HG03039 (cell line): ENCODE results near the gene PTGR1.
"Not testable (repeated sequence)": the region's sequence is repeated elsewhere in the genome, so short reads cannot be mapped to it uniquely, and the experiment has no call there.

Experiments
- ATAC-seq: cut with Tn5 transposase; IDR thresholded peaks from one replicate; pipeline ENCODE4 v1.9.1; 2021; ENCODE audit warnings: mild to moderate bottlenecking, moderate library complexity; ENCODE audit not compliant: unreplicated experiment

PTGR1 gene

DNA sequence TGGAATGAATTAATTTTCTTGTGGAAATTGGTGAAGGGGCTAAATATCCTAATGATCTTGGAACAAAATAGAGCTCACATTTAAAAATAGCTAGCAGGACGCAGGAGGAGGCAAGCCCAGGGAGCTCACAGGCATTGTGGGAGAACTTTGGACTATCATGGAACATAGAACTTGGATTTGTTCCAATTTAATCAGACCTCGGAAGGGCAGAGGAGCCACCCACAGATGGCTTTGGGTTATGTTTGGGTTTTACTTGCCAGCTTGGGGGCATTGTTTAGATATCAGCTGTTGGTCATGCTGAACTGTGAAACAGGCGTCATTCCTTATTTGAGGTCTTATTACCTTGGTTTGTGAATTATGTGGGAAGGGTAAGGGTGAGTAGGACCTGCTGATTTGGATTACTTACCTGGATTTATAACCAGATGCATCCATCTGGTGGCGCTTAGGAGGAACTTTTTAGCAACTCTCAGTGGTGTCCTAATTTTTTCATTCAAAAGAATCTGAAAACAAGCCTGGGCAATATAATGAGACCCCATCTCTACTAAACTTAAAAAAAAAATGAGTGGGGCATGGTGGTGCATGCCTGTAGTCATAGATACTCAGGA lies 14.1 kb upstream of the PTGR1 start:
- no peak for ATAC-seq

DNA sequence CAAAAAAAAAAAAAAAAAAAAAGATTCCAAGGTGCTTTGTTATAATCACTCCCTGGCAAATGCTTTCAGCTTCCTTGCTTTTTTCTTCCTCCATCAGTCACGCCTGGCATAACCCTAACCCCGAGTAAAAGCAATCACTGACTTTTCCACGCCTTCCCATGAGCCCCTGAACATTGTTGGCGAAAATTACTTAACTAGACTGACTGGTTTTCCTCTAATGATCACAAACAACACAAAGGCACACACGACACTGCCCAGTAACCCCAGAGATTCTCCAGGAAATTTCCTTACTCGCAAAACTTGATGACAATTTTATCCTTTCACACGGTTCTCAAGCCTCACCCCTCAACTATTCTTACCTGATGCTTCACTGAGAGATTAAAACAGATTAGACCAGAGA lies 11.4 kb upstream of the PTGR1 start:
- ATAC-seq: no peak

DNA sequence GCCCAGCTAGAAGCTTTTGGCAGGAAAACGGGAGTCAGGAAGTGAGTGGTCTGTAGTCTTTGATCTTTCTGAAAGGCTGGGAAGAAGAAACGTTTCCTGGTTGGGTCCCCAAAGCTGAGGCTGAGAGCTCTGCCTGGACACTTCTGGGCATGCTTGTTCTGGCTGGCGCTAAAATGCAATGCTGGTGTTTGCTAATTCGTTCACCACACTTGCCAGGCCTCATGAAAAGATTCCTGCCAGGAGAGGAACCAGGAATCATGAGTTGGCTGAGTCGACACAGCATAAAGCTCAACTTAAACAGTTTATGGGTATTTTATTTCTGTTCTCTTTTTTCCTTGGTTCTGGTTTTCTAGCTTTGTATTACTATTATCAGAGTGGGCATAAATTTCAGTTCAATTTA lies 10.7 kb upstream of the PTGR1 start:
- ATAC-seq: no peak

DNA sequence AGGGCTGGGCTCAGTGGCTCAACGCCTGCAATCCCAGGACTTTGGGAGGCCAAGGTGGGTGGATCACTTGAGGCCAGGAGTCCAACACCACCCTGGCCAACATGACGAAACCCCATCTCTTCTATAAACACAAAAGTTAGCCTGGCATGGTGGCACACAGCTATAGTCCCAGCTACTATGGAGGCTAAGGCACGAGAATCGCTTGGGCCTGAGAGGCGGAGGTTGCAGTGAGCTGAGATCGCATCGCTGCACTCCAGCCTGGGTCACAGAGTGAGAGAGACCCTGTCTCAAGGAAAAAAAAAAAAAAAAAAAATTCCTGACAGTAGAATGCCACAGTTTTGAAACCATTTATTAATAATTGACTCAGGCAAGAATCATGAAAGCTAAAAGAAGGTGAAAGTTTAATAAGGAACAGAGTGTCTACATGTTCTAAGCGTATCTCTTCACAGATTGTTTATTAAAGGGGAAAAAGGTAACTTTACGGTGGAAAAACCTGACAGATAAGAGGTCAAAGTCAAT lies 5.7 kb upstream of the PTGR1 start:
- ATAC-seq: no peak

DNA sequence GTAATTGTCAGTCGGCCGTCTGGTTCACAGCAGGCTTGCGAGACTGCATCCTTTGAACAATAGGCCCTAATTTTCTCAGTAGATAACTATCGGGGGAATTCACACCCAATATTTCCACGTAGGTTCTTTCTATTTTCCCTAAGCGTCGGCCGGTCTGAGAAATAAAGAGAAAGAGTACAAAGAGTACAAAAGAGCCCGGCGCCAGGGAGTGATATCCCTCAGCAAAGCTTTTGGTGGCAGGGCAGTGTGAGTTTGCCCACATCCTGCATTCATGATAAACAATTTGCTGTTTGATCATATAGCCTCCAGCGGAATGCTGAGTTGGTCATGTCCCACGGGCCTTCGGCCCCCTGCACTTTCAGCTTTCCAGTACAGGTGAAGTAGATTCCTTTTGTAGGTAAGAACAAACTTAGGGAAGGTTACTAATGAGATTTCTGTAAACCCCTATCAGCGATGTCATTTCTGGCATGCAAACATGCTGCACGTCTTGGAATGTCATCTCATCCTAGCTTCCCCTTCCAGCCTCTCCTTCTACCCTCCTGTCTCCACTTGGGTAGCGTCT lies 4.7 kb upstream of the PTGR1 start:
- no peak for ATAC-seq

DNA sequence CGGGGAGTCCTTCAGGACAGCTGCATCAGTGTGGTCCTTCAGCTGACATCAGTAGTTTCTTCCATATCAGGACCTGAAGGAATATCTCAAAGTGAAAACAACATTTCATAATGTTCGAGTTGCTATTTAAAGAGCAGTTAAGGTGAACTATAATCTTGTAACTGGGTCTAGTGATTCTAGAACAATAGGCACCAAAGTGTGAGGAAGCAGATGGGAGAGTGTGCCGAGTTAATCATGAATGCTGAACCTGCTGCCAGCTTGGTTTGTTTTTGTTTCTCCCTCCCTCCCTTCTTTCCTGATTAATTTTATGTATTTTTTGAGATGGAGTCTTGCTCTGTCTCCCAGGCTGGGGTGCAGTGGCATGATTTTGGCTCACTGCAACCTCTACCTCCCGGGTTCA lies 3.6 kb upstream of the PTGR1 start:
- no peak for ATAC-seq

DNA sequence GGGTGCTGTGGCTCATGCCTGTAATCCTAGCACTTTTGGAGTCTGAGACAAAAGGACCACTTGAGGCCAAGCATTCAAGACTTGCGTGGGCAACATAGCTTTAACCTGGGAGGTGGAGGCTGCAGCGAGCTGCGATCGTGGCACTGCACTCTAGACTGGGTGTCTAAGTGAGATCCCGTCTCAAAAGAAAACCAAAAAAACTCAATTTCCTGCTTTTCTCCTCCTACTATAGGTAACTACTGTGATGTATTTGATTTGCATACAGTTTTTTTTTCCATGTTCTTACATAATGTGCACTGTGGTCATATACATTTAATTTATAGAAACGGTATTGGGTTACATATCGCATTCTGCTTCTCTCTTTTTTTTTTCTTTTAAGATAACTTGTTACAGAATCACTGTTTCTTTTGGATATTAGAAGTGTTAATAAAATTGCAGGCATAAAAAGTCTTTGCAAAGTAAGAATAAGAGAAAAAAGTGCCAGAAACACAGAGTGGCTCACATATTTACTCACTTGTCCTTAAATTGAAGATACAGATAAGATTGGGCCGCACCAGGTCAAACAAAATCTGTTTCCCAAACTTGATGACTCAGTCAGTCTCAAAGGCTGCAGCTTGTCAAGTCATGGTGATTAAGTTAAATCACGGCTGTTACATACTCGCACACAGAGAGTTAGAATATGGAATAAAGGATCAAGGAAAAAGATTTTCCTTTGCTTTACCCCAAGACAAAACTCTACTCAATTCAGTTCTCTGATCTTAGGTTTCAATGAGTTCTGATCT lies 2.0 kb upstream of the PTGR1 start:
- no peak for ATAC-seq

DNA sequence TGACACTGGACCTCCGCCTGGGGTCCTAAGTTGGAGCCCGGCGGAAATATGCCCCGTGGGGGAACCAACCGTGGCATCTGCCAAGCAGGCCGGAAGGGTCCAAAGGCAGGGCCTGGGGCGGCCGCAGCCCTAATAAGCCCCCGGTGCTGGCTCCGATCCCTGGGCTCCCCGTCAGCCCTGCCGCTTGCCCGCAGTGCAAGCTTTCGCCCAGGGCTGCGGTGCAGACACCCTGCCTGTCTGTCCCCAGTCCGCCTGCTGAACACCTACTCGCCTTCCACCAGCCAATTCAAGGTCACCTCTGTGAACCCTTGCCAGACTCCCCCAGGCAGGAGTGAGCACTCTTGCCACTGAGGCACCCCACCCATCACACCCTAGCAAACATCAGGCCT lies 502 bp upstream of the PTGR1 start:
- ATAC-seq: no peak

DNA sequence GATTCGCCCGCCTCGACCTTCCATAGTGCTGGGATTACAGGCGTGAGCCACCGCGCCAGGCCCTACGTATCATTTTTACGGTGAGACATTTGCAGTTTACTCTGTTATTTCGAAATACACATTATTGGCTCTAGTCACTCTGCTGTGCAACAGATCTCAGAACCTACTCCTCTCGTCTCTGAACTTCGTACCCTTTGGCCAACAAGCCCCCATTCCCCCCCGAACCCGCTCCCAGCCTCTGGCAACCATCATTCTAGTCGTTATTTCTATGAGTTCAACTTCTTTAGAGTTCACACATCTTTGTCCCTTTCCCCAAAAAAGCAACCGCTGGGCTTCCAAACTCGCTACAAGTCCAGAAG lies 735 bp downstream of the PTGR1 start:
- no peak for ATAC-seq

DNA sequence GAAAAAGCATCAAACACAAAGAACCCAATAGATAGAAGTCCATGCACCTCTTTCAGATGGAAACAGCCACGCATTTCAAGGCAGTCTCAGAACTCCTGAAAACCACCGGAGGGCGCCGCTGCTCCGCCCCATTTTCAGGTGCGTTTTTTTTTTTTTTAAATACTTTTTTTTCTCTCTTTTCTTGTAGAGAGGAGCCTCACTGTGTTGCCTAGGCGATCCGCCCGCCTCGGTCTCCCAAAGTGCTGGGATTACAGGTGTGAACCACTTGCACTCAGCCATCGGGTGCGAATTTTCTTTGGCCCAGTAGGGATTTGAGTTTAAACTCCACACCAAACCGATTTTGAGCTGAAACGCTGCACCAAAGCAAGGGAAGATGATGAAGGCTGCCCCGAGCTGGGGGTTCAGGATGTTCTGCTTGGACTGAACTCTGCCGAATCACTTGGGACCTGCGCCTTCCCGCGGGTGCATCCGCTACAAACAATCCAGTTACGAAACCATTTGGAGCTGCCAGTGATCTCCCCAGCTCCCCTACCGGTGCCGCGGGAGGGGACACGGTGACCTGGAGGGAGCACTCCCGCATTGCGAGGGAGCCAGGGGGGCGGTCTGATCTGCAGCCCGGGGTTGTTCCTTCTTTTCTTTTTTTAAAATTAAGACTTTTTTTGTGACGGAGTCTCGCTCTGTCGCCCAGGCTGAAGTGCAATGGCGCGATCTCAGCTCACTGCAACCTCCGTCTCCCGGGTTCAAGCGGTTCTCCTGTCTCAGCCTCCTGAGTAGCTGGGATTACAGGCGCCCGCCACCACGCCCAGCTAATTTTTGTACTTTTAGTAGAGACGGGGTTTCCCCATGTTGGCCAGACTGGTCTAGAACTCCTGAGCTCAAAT lies 1.4 kb downstream of the PTGR1 start:
- no peak for ATAC-seq

DNA sequence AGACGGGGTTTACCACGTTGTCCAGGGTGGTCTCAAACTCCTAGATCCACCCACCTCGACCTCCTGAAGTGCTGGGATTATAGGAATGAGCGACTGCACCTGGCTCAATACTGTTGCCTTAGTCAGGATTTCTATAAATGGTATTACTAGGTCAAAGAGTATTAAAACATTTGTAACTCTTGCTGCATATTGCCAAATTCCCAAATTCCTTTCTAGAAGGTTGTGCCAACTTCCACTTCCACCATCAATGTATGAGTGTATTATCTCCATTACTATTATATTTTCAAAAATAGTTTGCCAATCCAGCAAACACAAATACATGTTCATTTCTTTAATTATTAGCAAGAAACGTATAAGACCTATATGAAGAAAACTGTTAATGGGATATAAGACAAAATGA lies 10.6 kb downstream of the PTGR1 start:
- ATAC-seq: no peak

DNA sequence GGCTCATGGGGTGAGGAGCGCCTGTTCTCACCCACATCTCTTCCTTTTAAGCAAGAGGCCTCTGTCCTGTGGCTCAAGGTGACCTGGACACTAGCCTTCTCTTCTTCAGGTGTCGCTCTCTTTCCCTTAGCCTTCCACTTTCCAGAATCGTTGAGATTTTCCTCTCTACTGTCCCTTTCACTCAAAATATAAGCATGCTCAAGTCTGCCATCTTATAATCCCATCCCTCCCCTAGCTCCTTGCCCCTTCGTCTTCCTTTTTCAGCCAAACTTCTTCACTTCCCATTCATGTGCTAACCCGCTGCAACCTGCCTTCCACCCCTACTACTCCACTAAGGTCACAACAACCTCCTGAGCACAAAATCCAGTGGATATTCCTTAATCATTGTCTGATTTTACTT lies 13.1 kb downstream of the PTGR1 start:
- no peak for ATAC-seq

DNA sequence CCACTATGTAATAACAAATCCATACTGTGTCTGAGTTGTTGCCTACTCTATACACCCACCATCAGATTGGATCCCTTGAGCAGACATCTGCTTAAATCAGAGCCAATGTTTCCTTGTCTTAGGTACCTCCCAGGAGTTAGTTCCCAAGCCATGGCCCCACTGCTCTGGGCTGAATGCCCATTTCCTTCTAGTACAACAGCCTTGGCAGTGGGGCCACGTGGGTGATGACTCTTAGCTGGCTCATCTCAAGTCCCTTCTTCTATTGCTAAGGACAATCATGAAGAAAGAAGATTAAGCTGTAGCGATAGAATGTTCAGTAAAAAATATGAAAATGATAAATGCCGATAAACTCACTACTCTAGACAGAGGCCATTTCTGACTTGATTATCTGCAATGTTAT lies 16.6 kb downstream of the PTGR1 start:
- no peak for ATAC-seq

DNA sequence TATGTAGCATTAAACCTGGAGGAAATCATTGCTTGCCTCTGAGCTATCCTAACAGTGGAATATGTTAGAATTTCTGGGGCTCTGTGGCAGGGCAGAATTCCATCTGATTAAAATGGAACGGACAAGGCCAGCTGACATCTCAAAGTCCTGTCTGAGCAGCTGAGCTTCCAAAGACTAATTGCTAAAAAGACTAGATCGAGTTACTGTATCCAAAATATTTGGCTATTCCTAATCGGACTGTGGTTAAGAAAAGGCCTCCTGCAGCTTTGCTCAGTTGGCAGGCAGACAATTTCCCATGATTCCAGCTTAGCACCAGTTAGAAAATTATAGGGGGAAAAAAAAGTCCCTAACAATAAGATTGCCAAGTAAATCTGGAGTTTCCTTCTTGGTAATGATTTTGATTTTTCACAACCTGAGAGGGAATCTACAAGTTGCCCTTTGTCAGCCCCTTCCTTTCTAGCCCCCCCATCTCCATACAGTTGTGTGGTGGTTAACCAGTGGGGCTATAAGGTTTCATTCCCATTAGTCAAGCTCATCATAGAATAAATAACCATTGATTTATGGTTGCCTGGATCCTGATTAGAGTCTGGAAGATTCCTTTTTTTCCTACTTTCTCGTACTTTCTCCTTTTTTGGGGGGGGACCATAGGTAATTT lies 26.4 kb downstream of the PTGR1 start:
- ATAC-seq: no peak

DNA sequence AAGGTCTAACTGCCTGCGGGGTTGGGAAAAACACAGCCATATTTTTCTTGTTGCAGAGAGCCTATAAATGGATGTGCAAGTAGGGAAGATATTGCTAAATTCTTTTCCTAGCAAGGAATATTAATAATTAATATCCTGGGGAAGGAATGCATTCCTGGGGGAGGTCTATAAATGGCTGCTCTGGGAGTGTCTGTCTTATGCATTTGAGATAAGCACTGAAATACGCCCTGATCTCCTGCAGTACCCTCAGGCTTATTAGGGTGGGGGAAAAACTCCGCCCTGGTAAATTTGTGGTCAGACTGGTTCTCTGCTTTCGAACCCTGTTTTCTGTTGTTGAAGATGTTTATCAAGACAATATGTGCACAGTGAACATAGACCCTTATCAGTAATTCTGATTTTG lies 31.3 kb downstream of the PTGR1 start:
- not testable (repeated sequence) for ATAC-seq

DNA sequence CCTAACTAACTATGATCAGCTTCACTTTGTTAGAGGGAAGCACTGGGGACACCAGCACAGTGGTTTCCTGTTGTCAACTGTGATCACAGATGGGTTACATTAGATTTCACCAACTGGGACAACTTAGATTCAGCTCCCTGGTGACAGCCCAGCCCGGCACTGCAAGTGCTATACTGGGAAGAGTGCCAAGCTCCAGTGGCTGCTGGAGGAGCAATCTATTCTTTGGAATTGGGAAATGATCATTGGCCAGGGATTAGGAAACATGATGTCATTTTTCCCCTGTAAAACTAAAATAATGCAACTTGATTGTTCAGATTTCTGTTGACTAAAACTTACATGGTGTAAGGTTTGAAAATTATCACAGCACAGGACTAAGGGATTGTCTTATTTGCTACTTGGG lies 33.2 kb downstream of the PTGR1 start:
- ATAC-seq: no peak

DNA sequence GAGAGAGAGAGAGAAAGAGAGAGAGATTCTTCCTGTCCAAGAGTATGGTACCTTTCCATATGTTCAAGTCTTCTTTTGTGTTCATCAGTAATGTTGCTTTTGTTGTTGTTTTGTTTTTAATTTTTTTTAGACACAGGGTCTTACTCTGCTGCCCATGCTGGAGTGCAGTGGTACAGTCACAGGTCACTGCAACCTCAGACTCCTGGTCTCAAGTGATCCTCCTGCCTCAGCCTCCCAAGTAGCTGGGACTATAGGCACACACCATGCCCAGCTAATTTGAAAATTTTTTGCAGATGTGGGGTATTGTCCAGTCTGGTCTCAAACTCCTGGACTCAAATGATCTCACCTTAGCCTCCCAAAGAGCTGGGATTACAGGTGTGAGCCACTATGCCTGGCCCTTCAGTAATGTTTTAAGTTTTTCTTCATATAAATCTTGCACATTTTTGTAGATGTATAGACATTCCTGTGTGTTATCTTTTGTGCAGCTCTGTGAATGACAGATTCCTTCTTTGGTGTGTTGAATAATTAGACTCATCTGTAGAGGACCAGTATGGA lies 38.2 kb downstream of the PTGR1 start:
- no peak for ATAC-seq

DNA sequence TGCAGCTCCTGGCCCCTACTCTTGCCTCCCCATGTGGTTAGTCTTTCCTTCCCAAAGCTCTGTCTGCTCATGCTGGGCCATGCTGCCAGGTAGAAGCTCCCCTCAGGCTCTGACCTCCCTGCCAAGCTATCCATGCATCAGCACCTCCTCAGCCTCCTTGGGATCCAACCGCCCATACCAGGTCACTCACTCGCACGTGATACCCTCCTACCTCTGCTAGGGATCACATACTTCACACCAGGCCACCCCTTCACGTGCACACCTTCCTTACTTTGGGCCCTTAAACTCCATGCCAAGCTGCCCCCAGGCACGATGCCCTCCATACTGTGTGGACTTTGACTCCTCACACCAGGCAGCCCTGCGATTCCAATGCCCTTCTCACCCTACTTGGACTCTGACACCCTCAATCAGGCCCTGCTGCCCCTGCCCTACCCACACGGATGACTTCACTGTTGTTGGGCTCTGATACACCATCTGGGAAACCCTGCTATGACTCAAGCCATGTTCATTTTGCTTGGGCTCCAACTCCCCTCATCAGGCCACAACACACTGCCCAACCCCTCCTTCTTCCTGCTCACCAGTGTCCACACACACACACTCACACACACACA lies 40.3 kb downstream of the PTGR1 start:
- ATAC-seq: no peak

DNA sequence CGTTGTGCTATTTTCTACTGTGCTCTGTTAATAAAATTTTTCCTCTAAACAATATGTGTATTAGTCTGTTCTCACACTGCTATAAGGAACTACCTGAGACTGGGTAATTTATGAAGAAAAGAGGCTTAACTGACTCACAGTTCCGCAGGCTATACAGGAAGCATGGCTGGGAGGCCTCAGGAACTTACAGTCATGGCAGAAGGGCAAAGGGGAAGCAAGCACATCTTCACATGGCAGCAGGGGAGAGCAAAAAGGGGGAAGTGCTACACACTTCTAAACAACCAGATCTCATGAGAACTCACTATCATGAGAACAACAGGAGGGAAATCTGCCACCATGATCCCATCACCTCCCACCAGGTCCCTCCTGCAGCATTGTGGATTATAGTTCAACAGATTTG lies 44.0 kb downstream of the PTGR1 start:
- not testable (repeated sequence) for ATAC-seq

DNA sequence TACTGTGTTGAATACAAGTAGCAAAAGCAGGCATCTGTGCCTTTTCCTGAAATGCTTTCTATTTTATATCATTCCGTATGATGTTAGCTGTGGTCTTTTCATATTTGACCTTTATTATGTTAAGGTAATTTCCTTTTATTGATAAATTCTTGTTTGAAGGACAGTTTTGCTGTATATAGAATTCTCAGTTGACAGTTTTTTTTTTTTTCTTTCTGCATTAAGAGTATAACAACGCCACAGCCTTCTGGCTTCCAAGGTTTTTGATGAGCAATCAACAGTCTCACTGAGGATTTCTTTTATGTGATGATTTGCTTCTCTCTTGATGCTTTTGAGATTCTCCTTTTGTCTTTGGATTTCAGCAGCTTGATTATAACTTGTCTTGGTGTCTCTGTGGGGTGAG lies 50.8 kb downstream of the PTGR1 start:
- ATAC-seq: no peak
